IPS DF 4.7 (cell line): Measurements from ENCODE around the gene APBA3.

Experiments used
- DNase-seq: peaks from one replicate; pipeline ENCODE4 v3.0.0-alpha.2; 2013; ENCODE audit warnings: low spot score; ENCODE audit errors: extremely low read depth

Gene APBA3

GRCh38 chr19:3761382-3762129, at the start of gene APBA3:
Gene APBA3, minus strand, starts transcription at chr19:3761692. Its CDS starts 1,428 bp downstream, at chr19:3760264.
- no peak for DNase-seq

GRCh38 chr19:3810708-3811355, 49.3 kb upstream of the APBA3 start:
- no peak for DNase-seq

GRCh38 chr19:3809881-3810707, 48.6 kb upstream of the APBA3 start:
- DNase-seq, result no peak

GRCh38 chr19:3808420-3809143, 47.1 kb upstream of the APBA3 start:
- DNase-seq, result no peak

- no peak for DNase-seq
Measured at GRCh38 chr19:3807574-3808354, 46.3 kb upstream of the APBA3 start.

GRCh38 chr19:3807131-3807480, 45.6 kb upstream of the APBA3 start:
- no peak for DNase-seq

- DNase-seq, result no peak
Measured at GRCh38 chr19:3805859-3806258, 44.4 kb upstream of the APBA3 start.

GRCh38 chr19:3804429-3804828, 42.9 kb upstream of the APBA3 start:
- DNase-seq, result no peak

- DNase-seq, result no peak
Measured at GRCh38 chr19:3803986-3804385, 42.5 kb upstream of the APBA3 start.

GRCh38 chr19:3803114-3803888, 41.8 kb upstream of the APBA3 start:
- no peak for DNase-seq

- DNase-seq, result no peak
Measured at GRCh38 chr19:3801412-3802096, 40.1 kb upstream of the APBA3 start.

GRCh38 chr19:3800996-3801395, 39.5 kb upstream of the APBA3 start:
- no peak for DNase-seq

- no peak for DNase-seq
Measured at GRCh38 chr19:3798137-3798536, 36.6 kb upstream of the APBA3 start.

- DNase-seq, result no peak
Measured at GRCh38 chr19:3796358-3796757, 34.9 kb upstream of the APBA3 start.

GRCh38 chr19:3793799-3794198, 32.3 kb upstream of the APBA3 start:
- DNase-seq, result no peak

- no peak for DNase-seq
Measured at GRCh38 chr19:3792114-3792513, 30.6 kb upstream of the APBA3 start.

- DNase-seq, result no peak
Measured at GRCh38 chr19:3790941-3791340, 29.4 kb upstream of the APBA3 start.

- DNase-seq, result no peak
Measured at GRCh38 chr19:3790209-3790734, 28.8 kb upstream of the APBA3 start.
